NCI-H2029 treated with DMSO at 0.1 percent for 48 hours (cell line): ENCODE data around the gene EID2.
A peak's percentile ranks its signal among the peaks of the same experiment; 100 is the strongest.

Experiments
- DNase-seq: peaks from one replicate; lab custom pipeline; 2025; lab: John Stamatoyannopoulos, UW

Gene EID2, protein sequence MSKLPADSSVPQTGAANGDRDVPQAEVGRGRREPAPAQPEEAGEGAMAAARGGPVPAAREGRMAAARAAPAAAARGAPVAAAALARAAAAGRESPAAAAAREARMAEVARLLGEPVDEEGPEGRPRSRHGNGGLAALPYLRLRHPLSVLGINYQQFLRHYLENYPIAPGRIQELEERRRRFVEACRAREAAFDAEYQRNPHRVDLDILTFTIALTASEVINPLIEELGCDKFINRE

DNA sequence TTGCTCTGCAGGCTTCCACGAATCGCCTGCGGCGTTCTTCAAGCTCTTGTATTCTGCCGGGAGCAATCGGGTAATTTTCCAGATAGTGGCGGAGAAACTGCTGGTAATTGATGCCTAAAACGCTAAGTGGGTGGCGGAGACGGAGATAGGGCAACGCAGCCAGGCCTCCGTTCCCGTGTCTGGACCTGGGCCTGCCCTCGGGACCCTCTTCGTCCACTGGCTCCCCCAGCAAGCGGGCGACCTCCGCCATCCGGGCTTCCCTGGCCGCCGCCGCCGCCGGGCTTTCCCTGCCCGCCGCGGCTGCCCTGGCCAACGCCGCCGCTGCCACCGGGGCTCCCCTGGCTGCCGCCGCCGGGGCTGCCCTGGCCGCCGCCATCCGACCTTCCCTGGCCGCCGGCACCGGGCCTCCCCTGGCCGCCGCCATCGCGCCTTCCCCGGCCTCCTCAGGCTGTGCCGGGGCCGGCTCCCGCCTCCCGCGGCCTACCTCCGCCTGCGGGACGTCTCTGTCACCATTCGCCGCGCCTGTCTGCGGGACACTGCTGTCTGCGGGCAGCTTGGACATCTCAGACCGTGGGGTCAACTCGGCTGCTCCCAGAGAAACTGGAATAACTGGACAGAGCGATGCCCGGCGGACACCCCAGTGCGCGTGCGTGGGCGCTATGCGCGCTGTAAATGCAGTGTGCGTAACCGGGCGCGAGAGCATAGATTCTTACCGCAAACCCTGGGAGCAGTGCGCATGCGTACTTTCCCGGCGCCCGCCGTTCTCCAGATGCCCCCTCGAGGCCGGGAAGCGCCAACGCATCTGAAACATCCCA lies at the start of gene EID2:
TSS of gene EID2 (minus strand) at position 644 of the 815 bp plus-strand sequence. CDS start at position 562, 82 bp downstream.
- DNase-seq: peak; percentile 86

DNA sequence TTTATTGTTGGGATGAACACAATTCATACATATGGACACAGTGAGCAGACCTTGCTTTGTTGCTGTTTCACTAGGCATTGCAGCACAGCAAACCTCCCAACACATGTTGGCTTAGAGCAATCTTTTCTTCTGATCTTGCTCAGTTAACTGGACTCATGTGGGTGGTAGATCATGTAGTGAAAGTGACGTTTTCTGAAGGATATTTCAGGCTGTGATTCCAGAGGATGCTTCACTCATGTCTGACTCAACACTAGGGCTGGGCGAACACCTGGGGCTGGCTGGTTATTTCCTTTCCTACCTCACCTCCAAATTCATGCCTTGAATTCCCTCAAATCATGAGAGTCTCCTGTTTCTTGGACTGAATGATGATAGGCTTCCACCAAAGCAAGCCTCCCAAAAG lies 48.1 kb upstream of the EID2 start:
- DNase-seq: no peak

DNA sequence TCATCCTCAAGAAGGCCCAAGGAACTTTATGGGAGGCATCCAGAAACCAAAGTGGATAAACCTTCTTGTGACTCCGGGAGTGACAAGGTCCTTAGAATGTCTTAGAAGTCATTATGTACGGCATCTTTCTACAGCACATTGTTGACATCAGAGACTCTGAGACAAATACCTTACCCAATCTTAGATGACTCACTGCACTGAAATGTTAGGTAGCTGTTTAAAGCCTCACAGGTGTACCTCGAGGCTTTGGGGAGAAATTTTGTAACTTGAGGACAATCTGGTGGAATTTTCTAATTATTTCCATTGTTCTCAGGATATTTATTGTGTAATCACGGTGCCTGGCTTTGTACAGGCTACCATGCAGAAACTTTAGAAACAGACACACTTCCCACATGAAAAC lies 47.5 kb upstream of the EID2 start:
- no peak for DNase-seq

DNA sequence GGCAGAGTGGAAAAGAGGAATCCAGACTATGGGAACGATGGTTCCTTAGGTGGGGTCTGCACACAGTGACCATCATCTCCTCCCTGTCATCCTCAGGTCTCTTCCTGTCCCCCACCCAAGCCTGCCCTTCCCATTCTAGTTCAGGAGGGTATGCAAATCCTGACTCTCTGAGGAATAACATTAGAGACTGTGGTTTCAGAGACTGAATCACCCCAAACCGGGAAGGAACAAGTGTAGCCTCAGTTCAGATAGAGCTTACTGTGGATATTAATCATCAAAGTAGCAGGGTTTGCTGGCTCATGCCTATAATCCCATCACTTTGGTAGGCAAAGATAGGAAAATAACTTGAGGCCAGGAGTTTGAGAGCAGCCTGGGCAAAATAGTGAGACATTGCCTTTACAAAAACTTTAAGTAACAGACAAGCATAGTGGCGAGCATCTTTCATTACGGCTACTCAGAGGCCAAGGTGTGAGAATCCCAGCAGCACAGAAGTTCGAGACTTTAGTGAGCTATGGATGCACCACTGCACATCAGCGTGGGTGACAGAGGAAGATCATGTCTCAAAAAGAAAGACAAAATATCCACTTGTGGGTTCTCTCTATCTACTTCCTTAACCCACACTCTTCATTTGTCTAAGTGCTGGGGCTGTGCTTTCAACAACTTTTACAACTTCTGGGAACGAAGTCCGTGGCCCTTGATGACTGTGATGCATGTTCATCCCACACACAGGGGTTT lies 43.1 kb upstream of the EID2 start:
- DNase-seq: no peak

DNA sequence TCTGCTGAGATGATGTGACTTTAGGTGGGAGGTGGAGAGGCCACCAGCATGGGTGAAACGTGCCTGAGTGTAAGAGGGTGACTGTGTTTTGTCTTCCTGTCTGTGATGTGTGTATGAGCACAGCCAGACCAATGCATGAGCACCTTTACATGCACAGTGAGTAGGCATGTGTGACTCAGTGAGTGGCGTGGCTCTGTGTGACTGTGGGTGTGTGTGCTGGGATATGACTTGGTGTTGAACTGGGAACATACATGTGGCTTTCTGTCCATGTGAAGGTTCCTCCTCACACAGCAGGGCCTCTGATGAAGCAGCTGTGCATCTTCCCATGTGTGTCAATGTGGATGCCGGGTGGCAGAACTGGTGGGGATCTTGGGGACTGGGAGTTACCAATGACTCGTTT lies 42.5 kb upstream of the EID2 start:
- DNase-seq: no peak

DNA sequence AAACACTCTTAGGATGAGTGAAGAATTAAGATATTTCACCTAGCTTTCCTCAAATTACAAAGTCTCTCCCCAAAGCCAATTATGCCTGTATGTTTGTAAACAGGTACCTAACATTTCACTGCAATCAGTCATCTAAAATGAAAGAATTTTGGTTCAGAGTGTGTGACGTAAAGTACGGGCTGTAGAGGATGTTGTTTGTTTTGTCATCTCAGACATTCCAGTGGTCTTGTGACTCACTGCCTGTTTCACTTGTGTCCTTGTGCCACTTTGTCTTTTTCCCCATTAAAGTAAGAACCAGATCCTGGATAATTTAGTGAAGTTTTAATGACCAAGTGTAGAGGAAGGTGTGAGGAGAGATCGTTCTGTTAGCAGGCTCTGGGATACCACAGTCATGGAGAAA lies 28.6 kb upstream of the EID2 start:
- DNase-seq: no peak

DNA sequence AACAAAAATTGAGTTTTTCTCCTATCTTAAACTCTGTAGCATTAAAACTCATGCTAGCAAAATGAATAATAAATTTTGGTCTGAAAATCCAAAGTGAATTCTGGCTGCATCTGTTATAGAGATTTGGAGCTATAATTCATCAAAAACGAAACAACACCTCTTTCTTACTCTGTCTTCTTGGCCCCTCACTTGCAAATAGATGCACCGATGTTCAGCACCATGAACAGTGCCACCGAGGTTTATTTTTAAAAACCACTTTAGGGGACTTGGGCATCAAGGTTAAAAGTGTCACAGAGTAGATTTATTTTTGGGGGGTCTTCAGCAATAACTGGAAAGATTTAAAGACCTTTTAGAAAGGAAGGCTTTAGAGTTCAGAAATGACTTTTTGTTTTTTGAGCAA lies 26.1 kb upstream of the EID2 start:
- DNase-seq: no peak

DNA sequence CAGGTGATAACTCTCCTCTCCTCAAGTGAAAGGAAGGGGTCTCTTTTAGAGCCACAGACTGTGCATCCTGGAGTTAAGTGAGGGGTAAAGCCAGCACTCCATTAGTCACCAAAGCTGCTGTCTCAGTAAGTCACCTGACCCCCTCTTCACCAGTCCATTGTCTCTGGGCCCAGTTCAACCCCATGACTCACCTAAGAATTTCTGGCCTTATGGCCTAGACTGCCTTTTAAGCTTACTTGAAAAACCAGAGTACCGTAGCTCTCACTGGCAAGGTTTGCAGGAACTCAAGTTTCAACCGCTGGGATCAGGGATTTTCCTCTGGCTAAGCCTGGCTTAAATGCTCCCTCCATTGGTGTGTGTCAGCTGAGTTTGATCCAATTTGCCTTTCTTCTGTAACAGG lies 23.4 kb upstream of the EID2 start:
- DNase-seq: peak; percentile 33

DNA sequence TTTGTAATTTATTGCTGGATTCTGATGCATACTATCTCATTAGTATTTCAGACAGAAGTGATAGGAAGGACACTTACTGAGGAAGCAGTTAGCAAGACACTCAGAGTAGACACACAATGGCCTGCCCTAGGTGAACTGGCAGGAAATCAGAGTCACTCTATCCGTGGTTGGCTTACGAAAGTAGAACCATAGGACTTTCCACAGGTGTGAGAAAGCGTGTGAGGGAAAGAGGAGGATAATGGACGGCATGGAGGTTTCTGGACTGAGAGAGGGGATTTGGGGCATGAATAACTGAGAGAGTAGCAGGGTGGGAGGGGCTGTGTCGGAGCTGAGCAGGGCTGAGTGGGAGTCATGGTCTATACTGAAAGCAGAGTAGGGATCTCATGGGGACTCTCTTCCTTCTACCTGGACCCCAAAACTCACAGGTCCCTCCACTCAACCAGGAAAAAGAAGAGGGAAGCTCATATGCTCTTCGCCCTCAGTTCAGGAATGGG lies 18.7 kb upstream of the EID2 start:
- peak; percentile 88 for DNase-seq

DNA sequence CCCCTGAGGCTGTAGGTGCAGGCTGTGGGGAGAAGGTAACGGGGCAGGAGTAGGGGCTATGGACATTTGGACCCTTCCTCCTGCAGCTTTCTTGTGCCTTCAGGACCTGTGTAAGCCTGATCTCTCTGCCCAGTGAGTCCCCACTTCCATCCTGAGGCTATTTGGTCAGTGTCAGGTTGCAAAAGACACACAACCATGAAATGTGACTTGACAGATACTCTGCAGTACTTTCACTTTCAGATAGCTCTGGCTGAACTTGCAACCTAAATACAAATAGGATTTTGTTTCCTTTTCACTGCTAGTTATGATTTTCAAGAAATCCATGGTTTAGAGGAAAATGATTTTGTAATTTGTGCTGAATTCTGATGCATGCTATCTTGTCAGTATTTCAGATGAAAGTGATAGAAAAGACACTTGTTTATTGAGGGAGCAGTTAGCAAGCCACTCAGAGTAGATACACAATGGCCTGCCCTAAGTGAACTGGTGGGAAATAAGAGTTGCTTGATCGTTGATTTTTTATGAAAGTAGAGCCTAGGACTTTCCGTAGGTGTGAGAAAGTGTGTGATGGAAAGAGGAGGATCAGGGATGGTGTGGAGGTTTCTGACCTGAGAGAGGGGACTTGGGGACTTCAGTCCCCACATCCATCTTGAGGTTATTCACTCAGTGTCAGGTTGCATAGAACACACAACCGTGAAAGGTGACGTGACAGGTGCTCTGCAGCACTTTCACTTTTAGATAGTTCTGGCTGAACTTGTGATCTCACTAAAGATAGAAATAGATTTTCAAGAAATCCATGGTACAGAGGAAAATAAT lies 18.1 kb upstream of the EID2 start:
- peak; percentile 88 for DNase-seq

DNA sequence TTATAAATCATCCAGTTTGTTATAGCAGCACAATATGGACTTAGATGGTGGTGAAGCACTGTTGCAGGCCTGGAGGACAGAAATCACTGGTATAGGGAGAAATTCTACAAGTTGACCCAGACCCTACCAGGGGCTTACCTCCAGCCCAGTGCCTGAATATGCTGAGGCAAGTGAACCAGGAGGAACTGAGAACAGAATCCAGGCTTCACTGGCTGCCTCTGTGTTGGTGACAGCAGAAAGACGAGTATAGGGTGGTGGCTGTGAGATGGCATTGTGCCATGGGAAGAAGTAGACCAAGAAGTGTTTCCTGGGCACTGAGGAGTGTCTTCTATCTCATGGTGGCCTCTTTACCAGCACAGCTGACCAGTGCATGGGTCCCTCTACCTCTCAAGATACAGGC lies 15.9 kb upstream of the EID2 start:
- no peak for DNase-seq

DNA sequence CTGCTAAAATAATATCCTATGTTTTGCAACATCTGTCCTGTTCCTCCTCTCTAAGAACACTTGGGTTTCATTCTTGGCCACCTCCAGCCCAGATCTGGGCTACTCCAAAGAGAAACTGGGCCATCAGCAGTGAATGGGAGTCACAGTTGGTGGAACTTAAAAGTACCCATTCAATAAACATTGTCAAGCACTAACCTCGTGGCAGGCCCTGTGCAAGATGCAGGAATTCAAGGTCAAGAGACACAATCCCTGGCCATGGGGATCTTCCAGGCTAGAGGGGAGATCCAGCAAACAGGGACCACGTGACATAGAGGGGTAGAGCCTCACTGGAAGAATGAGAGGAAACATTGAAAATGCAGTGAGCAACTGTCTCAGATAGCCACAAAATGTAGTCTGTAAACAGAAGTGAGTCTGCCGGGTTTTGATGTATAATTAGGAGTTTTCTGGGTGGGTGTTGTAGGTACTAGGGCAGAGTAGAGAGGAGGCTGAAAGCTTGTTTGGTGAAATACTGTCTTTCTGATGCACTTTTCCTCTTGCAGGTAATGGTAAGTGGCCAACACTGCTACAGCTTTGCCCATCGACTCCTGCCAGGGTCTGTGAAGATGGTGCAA lies 14.8 kb upstream of the EID2 start:
- DNase-seq: no peak

DNA sequence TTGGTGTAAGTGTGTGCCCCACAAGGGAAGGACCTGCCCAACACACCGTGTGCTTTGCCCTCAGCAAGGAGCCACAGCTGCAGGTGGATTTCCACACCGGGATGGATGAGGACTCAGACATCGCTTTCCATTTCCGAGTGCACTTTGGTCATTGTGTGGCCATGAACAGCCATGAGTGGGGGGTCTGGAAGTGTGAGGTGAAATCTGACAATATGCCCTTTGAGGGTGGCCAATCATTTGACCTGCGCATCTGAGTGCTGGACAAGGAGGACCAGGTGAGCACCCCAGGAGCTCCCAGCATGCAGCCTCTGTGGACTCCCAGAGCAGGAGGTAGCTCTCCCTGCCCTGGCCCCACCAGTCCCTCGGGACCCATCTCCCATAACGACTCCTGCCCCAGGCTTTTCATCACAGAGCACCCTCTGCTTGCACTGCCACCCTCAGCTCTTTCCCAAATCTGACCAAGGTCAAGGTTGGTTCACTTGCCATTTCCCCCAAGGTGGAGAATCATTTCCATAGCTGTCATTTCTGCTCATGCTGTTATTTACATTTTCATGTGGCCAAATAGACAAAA lies 13.2 kb upstream of the EID2 start:
- no peak for DNase-seq

DNA sequence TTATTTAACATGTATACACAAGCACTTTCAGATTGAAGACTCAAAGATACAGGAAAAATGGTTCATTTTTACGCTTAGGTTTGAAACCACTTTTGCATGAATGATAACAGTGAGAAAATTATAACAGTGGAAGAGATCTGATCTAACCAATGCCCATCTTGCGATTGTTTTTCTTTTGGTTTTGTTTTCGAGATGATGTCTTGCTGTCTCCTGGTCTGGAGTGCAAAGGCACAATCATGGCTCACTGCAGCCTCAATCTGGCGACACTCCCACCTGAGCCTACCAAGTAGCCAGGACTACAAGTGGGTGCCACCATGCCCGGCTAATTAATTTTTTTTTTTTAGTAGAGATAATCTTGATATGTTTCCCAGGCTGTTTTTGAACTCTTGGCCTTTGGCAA lies 10.2 kb upstream of the EID2 start:
- no peak for DNase-seq

DNA sequence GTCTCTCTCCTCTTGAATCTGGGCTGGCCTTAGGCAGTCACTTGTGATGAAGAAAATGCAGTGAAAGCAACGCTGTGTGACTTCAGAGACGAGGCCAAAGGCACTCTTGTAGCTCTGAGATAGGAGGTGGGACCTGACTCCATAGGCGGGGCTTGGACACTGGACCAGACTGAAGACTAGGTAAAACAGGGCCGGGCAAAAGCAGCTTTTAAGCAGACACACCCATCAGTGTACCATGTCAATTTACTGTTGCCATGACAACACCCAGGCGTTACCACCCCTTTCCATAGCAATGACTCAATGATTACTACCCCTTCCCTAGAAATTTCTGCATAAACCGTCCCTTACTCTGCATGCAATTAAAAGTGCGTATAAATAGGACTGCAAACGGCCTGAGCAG lies 6.6 kb upstream of the EID2 start:
- no peak for DNase-seq

DNA sequence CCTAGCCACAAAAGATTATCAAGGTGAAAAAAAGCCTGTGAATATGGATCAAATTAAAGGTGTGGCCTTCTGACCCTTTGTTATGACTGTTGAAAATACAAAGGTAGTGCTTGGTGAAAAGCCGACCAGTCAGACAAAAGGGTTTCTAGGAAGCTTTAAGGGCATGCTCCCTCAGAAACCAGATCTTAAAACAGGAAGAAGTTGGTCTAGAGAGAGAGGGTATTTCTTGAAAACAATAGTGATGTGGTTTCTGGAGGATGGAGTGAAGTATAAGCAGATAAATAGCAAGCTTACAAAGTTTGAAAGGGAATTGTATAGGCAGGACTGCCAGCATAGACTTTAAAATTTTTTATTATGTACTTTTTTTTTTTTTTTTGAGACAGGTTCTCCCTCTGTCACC lies 5.0 kb upstream of the EID2 start:
- DNase-seq: no peak

DNA sequence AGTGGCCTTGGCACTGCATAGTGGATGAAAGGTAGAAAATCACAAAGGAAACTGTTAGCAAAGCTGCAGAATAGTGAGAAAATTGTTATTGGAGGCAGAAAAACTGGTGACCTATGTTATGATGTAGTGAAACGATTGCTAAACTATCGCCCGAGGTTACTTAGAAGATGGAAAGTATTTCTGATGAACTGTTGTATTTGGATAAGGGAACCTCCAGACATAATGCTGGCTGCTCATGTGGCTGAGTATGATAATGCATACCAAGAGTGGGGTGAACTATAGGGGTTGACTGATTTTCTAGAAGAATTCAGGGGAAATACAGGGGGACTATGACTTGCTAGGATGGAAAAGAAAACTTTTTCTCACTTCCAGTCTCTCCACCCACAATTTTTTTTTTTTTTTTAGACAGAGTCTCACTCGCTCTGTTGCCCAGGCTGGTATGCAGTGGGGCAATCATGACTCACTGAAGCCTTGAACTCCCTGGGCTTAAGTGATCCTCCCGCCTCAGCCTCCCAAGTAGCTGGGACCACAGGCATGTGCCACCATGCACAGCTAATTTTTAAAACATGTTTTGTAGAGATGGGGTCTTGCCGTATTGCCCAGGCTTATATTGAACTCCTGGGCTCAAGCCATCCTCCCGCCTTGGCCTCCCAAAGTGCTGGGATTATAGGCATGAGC lies 4.4 kb upstream of the EID2 start:
- DNase-seq: no peak

DNA sequence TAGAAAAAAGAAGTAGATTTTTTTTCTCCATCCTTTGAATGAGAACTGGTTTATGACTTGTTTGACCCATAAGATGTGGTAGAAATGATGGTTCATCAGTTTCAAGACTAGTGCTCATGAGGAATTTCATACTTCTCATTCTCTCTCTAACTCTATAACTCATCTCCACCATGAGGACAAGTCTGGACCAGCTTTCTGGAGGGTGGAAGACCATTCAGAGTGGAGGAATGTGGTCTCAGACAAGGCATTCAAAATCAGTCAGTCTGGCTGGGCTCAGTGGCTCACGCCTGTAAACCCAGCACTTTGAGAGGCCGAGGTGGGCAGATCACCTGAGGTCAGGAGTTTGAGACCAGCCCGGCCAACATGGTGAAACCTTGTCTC lies 3.5 kb upstream of the EID2 start:
- no peak for DNase-seq

DNA sequence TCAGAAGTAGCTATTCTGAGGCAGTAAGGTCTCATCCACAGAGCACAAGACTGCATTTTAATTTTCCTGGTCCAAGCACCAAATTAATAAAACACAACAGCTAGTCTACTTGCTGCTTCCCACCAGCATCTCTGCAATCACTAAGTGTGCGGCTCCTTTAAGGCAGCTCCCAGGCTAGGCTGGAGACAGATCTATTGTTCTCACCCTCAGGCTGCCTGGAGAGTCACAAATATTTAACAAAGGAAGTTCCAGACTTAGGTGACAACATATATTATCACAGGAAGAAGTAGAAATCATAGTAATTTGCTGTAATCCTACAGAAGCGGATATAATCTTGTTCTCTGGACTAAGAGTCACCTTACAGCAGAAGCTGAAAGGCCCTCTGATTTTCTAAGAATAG lies 2.2 kb upstream of the EID2 start:
- DNase-seq: no peak

DNA sequence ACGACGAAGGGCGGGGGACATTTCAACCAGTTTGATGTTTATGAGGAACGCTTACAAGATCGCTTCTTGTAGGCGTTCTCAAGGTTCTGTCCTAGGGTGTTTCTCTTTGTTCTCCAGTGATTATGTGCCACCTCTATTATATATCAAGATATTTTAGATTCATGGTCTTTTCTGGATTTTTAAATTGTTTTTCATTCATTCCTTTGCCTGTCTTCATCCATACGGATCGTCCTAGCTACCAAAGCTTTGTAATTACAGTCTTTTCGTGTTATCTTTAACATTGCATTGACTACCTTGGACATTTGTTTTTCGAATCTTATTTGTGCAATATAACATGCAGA lies 342 bp upstream of the EID2 start:
- DNase-seq: no peak

DNA sequence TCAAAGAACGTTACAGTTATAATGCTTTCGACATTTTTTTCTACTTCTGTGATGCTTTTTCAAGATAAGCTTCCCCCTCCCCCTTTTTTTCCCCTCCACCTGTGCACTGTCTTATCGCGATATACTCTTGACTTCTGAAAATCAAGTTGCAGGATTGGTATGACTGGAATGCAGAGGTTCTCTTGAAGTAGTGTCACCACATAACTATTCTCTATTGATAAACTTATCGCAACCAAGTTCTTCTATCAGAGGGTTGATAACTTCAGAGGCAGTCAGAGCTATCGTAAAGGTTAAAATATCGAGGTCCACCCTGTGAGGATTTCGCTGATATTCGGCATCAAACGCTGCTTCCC lies 820 bp downstream of the EID2 start:
- no peak for DNase-seq
